ENCODE results near the gene CCL28. TPM values are rescaled to one million over a fixed set of nuclear protein-coding genes. Genes with fewer than 3 reads are reported as not detected.

Gene CCL28
- total and polyA plus RNA-seq, 2 experiments from 2014 or later, result not detected

- TF ChIP-seq, protein P1, sequence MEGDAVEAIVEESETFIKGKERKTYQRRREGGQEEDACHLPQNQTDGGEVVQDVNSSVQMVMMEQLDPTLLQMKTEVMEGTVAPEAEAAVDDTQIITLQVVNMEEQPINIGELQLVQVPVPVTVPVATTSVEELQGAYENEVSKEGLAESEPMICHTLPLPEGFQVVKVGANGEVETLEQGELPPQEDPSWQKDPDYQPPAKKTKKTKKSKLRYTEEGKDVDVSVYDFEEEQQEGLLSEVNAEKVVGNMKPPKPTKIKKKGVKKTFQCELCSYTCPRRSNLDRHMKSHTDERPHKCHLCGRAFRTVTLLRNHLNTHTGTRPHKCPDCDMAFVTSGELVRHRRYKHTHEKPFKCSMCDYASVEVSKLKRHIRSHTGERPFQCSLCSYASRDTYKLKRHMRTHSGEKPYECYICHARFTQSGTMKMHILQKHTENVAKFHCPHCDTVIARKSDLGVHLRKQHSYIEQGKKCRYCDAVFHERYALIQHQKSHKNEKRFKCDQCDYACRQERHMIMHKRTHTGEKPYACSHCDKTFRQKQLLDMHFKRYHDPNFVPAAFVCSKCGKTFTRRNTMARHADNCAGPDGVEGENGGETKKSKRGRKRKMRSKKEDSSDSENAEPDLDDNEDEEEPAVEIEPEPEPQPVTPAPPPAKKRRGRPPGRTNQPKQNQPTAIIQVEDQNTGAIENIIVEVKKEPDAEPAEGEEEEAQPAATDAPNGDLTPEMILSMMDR (IDR thresholded peaks at IDR 0.05; ENCODE audit: low read depth, low read length), result no peak
- no peaks in the 10 kb centered on the region for H3K36me3 ChIP-seq
- no peaks in the 10 kb centered on the region for H3K27me3 ChIP-seq
- peak in 1 of 2 donors; percentile 77 for DNase-seq (ENCODE audit: low read depth in 1 of 2, low spot score in 1 of 2)
- no peaks in the 10 kb centered on the region for H3K4me1 ChIP-seq (ENCODE audit: low read depth)
- H3K9me3 ChIP-seq (ENCODE audit: low read depth), result no peaks in the 10 kb centered on the region
- H3K4me3 ChIP-seq, result no peak overlapping the region
- no peak overlapping the region for H3K27ac ChIP-seq
These were observed 10.0 kb upstream of the CCL28 start for GRCh38 chr5:43422143-43422542.

DNA sequence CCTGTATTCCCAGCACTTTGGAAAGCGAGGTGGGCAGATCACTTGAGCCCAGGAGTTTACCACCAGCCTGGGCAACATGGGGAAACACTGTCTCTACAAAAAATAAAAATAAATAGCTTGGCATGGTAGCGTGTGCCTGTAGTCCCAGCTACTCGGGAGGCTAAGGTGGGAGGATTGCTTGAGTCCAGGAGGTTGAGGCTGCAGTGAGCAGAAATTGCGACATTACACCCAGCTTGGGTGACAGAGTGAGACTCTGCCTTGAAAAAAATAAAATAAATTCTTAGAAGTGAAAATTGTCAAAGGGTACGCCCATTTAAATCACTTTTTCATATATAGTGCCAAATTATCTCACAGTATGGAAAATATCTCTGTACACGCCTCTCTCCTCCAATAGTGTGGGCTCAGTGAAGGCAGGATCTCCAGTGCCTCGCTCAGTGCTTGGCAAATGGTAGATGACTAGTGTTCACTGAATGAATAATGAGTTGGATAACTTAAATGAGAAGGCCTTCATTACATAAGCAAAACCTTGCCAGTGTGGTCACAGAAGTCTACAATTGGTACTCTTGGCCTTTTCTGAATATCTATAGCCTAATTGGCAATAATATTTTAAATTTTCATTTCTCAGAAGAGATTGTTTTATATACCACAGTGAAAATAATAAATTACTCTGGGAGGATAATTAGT is 9.4 kb upstream of the CCL28 start:
- no peak for DNase-seq (ENCODE audit: low read depth in 1 of 2, low spot score in 1 of 2)
- Histone ChIP-seq H3K9me3 (ENCODE audit: low read depth) (no peaks in the 10 kb centered on the region), H3K36me3 (no peaks in the 10 kb centered on the region), H3K4me3 (no peak overlapping the region), H3K27me3 (no peaks in the 10 kb centered on the region), H3K4me1 (ENCODE audit: low read depth) (no peaks in the 10 kb centered on the region), H3K27ac (no peak overlapping the region)
- TF ChIP-seq, protein P1 (IDR thresholded peaks at IDR 0.05; ENCODE audit: low read depth, low read length), result no peak

DNA sequence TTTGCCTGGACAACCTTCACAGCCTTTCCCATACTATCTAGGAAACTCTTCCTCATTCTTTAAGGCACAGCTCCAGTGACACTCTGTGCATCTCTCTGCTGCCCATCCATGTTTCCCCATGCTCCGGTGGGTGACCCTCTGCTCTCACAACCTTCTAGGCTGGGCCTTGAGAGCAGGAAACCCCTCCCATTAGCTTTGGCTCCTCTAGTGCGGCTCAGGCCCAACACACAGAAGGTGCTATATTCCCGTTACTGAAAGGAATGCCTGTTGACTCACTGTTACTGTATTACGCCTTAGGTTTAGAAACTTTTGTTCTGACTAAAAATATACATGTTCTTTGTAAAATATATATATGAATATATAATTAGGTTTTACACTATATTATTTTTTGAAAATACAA is 8.1 kb upstream of the CCL28 start:
- Histone ChIP-seq H3K27me3 (no peaks in the 10 kb centered on the region), H3K9me3 (ENCODE audit: low read depth) (no peaks in the 10 kb centered on the region), H3K27ac (no peak overlapping the region), H3K36me3 (no peaks in the 10 kb centered on the region), H3K4me3 (no peak overlapping the region), H3K4me1 (ENCODE audit: low read depth) (no peaks in the 10 kb centered on the region)
- TF ChIP-seq, protein P1 (IDR thresholded peaks at IDR 0.05; ENCODE audit: low read depth, low read length), result no peak
- DNase-seq (ENCODE audit: low read depth in 1 of 2, low spot score in 1 of 2), result no peak

DNA sequence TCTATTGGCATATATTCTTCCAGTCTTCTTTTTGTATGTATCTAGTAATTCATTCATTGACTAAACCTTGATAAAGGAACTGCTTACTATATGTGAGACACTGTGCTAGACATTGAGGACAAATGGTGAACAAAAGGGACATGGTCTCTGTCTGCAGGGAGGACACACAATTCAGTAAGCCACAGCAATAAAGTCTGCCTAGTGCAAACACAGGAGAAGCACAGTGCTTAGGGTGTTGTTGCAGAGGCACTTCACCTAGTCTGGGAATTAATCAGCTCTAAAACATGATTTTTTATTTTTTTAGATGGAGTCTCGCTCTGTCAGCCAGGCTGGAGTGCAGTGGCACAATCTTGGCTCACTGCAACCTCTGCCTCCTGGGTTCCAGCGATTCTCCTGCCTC is 6.4 kb upstream of the CCL28 start:
- H3K4me1 ChIP-seq (ENCODE audit: low read depth), result no peaks in the 10 kb centered on the region
- no peaks in the 10 kb centered on the region for H3K27me3 ChIP-seq
- H3K9me3 ChIP-seq (ENCODE audit: low read depth), result no peaks in the 10 kb centered on the region
- no peak for DNase-seq (ENCODE audit: low read depth in 1 of 2, low spot score in 1 of 2)
- no peak overlapping the region for H3K27ac ChIP-seq
- TF ChIP-seq, protein P1 (IDR thresholded peaks at IDR 0.05; ENCODE audit: low read depth, low read length), result no peak
- H3K4me3 ChIP-seq, result no peak overlapping the region
- H3K36me3 ChIP-seq, result no peaks in the 10 kb centered on the region

DNA sequence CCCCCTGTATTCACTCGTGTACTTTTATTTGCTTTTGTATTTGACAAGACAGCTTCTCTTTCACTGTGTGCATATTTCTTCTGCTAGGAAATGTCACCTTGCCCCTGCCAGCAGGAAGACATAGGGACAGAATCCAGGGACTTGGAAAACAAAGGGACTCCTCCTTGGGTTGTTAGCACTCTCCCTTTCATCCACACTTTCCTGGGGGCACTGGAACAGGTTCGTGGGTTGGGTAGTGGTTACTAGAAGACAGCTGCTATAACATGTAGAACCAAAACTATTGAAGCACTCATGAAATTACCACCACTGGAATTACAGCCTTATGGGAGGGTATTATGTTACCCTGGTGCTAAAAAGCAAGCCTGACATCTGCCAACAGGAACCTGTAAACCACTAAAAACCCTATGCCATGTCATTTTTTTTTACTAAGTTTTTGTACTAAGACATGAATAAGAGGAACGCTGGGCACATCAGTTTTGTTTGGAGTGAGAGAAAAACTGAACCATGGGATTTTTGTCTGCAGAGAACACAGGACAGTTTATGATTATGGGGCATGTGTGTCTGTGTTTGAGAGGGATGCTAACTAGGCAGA is 4.7 kb upstream of the CCL28 start:
- no peak overlapping the region for H3K4me3 ChIP-seq
- no peaks in the 10 kb centered on the region for H3K27me3 ChIP-seq
- no peaks in the 10 kb centered on the region for H3K9me3 ChIP-seq (ENCODE audit: low read depth)
- no peak overlapping the region for H3K27ac ChIP-seq
- H3K4me1 ChIP-seq (ENCODE audit: low read depth), result no peaks in the 10 kb centered on the region
- no peaks in the 10 kb centered on the region for H3K36me3 ChIP-seq
- no peak for DNase-seq (ENCODE audit: low read depth in 1 of 2, low spot score in 1 of 2)
- TF ChIP-seq, protein P1 (IDR thresholded peaks at IDR 0.05; ENCODE audit: low read depth, low read length), result no peak
